ENCODE results near the gene GGT7.
"Not testable (repeated sequence)": the region's sequence is repeated elsewhere in the genome, so short reads cannot be mapped to it uniquely, and the experiment has no call there.

GGT7 gene

GRCh38 chr20:34842143-34842542, 30.5 kb downstream of the GGT7 start:
- DNase-seq (ENCODE audit: low spot score) = no peak

- peak; percentile 56 for DNase-seq (ENCODE audit: low spot score)
Observed at GRCh38 chr20:34834459-34834893, 38.2 kb downstream of the GGT7 start.

- no peak for DNase-seq (ENCODE audit: low spot score)
Observed at GRCh38 chr20:34831936-34832335, 40.7 kb downstream of the GGT7 start.

- DNase-seq (ENCODE audit: low spot score) = no peak
Observed at GRCh38 chr20:34829191-34829590, 43.5 kb downstream of the GGT7 start.

- DNase-seq (ENCODE audit: low spot score) = peak; percentile 80
Observed at GRCh38 chr20:34825530-34826362, 46.9 kb downstream of the GGT7 start, which contains the start of gene NCOA6. NCOA6 (minus strand) TSS chr20:34825651; CDS start chr20:34782355, 43,296 bp downstream.

GRCh38 chr20:34824806-34825529, 47.7 kb downstream of the GGT7 start:
- DNase-seq (ENCODE audit: low spot score) = peak; percentile 56

GRCh38 chr20:34824452-34824805, 48.2 kb downstream of the GGT7 start:
- peak; percentile 90 for DNase-seq (ENCODE audit: low spot score)

GRCh38 chr20:34824026-34824425, 48.6 kb downstream of the GGT7 start:
- no peak for DNase-seq (ENCODE audit: low spot score)

GRCh38 chr20:34820805-34821578, 51.7 kb downstream of the GGT7 start:
- DNase-seq (ENCODE audit: low spot score) = no peak

- no peak for DNase-seq (ENCODE audit: low spot score)
Observed at GRCh38 chr20:34817801-34818200, 54.9 kb downstream of the GGT7 start.

- no peak for DNase-seq (ENCODE audit: low spot score)
Observed at GRCh38 chr20:34817072-34817471, 55.6 kb downstream of the GGT7 start.

- DNase-seq (ENCODE audit: low spot score) = peak; percentile 13
Observed at GRCh38 chr20:34815636-34816035, 57.0 kb downstream of the GGT7 start.

GRCh38 chr20:34808583-34808982, 64.1 kb downstream of the GGT7 start:
- no peak for DNase-seq (ENCODE audit: low spot score)

GRCh38 chr20:34807944-34808465, 64.7 kb downstream of the GGT7 start:
- not testable (repeated sequence) for DNase-seq (ENCODE audit: low spot score)

GRCh38 chr20:34806255-34806654, 66.4 kb downstream of the GGT7 start:
- no peak for DNase-seq (ENCODE audit: low spot score)

- no peak for DNase-seq (ENCODE audit: low spot score)
Observed at GRCh38 chr20:34798871-34799270, 73.8 kb downstream of the GGT7 start.

GRCh38 chr20:34798328-34798727, 74.3 kb downstream of the GGT7 start:
- no peak for DNase-seq (ENCODE audit: low spot score)

GRCh38 chr20:34797012-34797995, 75.4 kb downstream of the GGT7 start:
- no peak for DNase-seq (ENCODE audit: low spot score)
